HEK293 (cell line): ENCODE results near the gene SPAG8.

Experiments used
- KLF10 ChIP-seq: fragments of 450-650 bp; IDR thresholded peaks from 2 replicates; pipeline ENCODE4 v1.5.1; 2018; ENCODE audit warnings: missing biosample characterization, mild to moderate bottlenecking, missing genetic modification characterization
- SP3 ChIP-seq: fragments of 450-650 bp; formaldehyde crosslinking; IDR thresholded peaks from 2 replicates; pipeline ENCODE4 v1.5.1; 2016; ENCODE audit warnings: missing biosample characterization, missing genetic modification characterization
- YY1 ChIP-seq: fragments of 450-650 bp; formaldehyde crosslinking; IDR thresholded peaks from 2 replicates; pipeline ENCODE4 v1.5.1; 2018; ENCODE audit warnings: missing biosample characterization, missing genetic modification characterization
- ZBTB20 ChIP-seq: fragments of 450-650 bp; formaldehyde crosslinking; IDR thresholded peaks from 2 replicates; pipeline ENCODE4 v1.5.1; 2016; ENCODE audit warnings: missing biosample characterization, missing genetic modification characterization
- ZBTB6 ChIP-seq: fragments of 450-650 bp; formaldehyde crosslinking; IDR thresholded peaks from 2 replicates; pipeline ENCODE4 v1.5.1; 2017; ENCODE audit warnings: missing biosample characterization, missing genetic modification characterization
- ZEB2 ChIP-seq: fragments of 450-650 bp; formaldehyde crosslinking; IDR thresholded peaks from 2 replicates; pipeline ENCODE4 v1.5.1; 2016; ENCODE audit warnings: missing biosample characterization, missing genetic modification characterization
- ZNF10 ChIP-seq: fragments of 450-650 bp; formaldehyde crosslinking; IDR thresholded peaks from 2 replicates; pipeline ENCODE4 v1.5.1; 2017; ENCODE audit warnings: missing biosample characterization, missing genetic modification characterization
- ZNF2 ChIP-seq: fragments of 450-650 bp; formaldehyde crosslinking; IDR thresholded peaks from 2 replicates; pipeline ENCODE4 v1.5.1; 2016; ENCODE audit warnings: missing biosample characterization, missing genetic modification characterization
- ZNF214 ChIP-seq: fragments of 450-650 bp; formaldehyde crosslinking; IDR thresholded peaks from 2 replicates; pipeline ENCODE4 v1.5.1; 2017; ENCODE audit warnings: missing biosample characterization, mild to moderate bottlenecking, missing genetic modification characterization, borderline replicate concordance
- ZNF221 ChIP-seq: fragments of 450-650 bp; formaldehyde crosslinking; IDR thresholded peaks from 2 replicates; pipeline ENCODE4 v1.5.1; 2017; ENCODE audit warnings: missing biosample characterization, missing genetic modification characterization, borderline replicate concordance
- ZNF24 ChIP-seq: fragments of 450-650 bp; formaldehyde crosslinking; IDR thresholded peaks from 2 replicates; pipeline ENCODE4 v1.5.1; 2016; ENCODE audit warnings: missing biosample characterization, missing genetic modification characterization
- ZNF324 ChIP-seq: fragments of 450-650 bp; formaldehyde crosslinking; IDR thresholded peaks from 2 replicates; pipeline ENCODE4 v1.5.1; 2016; ENCODE audit warnings: missing biosample characterization, missing genetic modification characterization
- ZNF335 ChIP-seq: fragments of 450-650 bp; formaldehyde crosslinking; conservative IDR thresholded peaks from 2 replicates; pipeline ENCODE4 v1.5.1; 2016; ENCODE audit warnings: missing biosample characterization, missing genetic modification characterization
- ZNF394 ChIP-seq: fragments of 450-650 bp; formaldehyde crosslinking; IDR thresholded peaks from 2 replicates; pipeline ENCODE4 v1.5.1; 2016; ENCODE audit warnings: missing biosample characterization, missing genetic modification characterization, mild to moderate bottlenecking, moderate library complexity, borderline replicate concordance
- ZNF433 ChIP-seq: fragments of 450-650 bp; formaldehyde crosslinking; IDR thresholded peaks from 2 replicates; pipeline ENCODE4 v1.5.1; 2016; ENCODE audit warnings: missing biosample characterization, missing genetic modification characterization, low read depth
- ZNF518A ChIP-seq: fragments of 450-650 bp; formaldehyde crosslinking; conservative IDR thresholded peaks from 2 replicates; pipeline ENCODE4 v1.5.1; 2016; ENCODE audit warnings: low read depth, missing biosample characterization, missing genetic modification characterization
- ZNF660 ChIP-seq: fragments of 450-650 bp; IDR thresholded peaks from 2 replicates; pipeline ENCODE4 v1.5.1; 2018; ENCODE audit warnings: missing biosample characterization, mild to moderate bottlenecking, missing genetic modification characterization
- ZNF76 ChIP-seq: fragments of 450-650 bp; formaldehyde crosslinking; IDR thresholded peaks from 2 replicates; pipeline ENCODE4; 2016; ENCODE audit warnings: low read depth, missing biosample characterization, missing genetic modification characterization, borderline replicate concordance
- TF ChIP-seq, protein P1 (sequence below): fragments of 450-650 bp; formaldehyde crosslinking; conservative IDR thresholded peaks from 2 replicates; pipeline ENCODE4 v1.5.1; 2016; ENCODE audit warnings: low read depth, missing biosample characterization, missing genetic modification characterization

SPAG8 gene

GRCh38 chr9:35812025-35812602 lies at the start of gene SPAG8 (continued):
- TF ChIP-seq ZNF10 (no peak), ZBTB6 (tag by site-specific recombination) (peak; percentile 60; the same call in 1 of the 2 replicates), ZNF76 (tag by site-specific recombination) (peak; percentile 41; the same call in 1 of the 2 replicates), ZNF2 (tag by site-specific recombination) (peak; percentile 62; the same call in 1 of the 2 replicates), ZNF394 (tag by site-specific recombination) (0 out of 2 replicates have a peak, but pooled peaks have one; percentile 22), ZEB2 (tag by site-specific recombination) (0 out of 2 replicates have a peak, but pooled peaks have one; percentile 43), ZNF335 (peak; percentile 73), ZBTB20 (peak; percentile 52; the same call in 1 of the 2 replicates), KLF10 (0 out of 2 replicates have a peak, but pooled peaks have one; percentile 22), ZNF660 (tag by site-specific recombination) (peak; percentile 38; the same call in 1 of the 2 replicates), ZNF518A (tag by site-specific recombination) (peak; percentile 86), ZNF221 (tag by site-specific recombination) (no peak), ZNF24 (tag by site-specific recombination) (0 out of 2 replicates have a peak, but pooled peaks have one; percentile 42), YY1 (tag by site-specific recombination) (peak; percentile 39; the same call in 1 of the 2 replicates), SP3 (tag by site-specific recombination) (peak; percentile 64), ZNF433 (tag by site-specific recombination) (no peak), ZNF214 (tag by site-specific recombination) (no peak), ZNF324 (tag by site-specific recombination) (no peak)
- TF ChIP-seq, protein P1, sequence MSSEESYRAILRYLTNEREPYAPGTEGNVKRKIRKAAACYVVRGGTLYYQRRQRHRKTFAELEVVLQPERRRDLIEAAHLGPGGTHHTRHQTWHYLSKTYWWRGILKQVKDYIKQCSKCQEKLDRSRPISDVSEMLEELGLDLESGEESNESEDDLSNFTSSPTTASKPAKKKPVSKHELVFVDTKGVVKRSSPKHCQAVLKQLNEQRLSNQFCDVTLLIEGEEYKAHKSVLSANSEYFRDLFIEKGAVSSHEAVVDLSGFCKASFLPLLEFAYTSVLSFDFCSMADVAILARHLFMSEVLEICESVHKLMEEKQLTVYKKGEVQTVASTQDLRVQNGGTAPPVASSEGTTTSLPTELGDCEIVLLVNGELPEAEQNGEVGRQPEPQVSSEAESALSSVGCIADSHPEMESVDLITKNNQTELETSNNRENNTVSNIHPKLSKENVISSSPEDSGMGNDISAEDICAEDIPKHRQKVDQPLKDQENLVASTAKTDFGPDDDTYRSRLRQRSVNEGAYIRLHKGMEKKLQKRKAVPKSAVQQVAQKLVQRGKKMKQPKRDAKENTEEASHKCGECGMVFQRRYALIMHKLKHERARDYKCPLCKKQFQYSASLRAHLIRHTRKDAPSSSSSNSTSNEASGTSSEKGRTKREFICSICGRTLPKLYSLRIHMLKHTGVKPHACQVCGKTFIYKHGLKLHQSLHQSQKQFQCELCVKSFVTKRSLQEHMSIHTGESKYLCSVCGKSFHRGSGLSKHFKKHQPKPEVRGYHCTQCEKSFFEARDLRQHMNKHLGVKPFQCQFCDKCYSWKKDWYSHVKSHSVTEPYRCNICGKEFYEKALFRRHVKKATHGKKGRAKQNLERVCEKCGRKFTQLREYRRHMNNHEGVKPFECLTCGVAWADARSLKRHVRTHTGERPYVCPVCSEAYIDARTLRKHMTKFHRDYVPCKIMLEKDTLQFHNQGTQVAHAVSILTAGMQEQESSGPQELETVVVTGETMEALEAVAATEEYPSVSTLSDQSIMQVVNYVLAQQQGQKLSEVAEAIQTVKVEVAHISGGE (tag by site-specific recombination) = peak; percentile 98
- TF ChIP-seq, all 188 proteins: peak for 33
